GM11168 (cell line): ENCODE data around the gene BCS1L.

ENCODE experiments used
- in situ Hi-C: fragments of 300-500 bp; cut with MboI; formaldehyde crosslinking; loops from one replicate; pipeline ENCODE4 v1.12.0; 2022; ENCODE audit warnings: low sequenced_read_pairs; ENCODE audit not compliant: unreplicated experiment

The BCS1L gene

GRCh38 chr2:218659258-218659987, at the start of gene BCS1L, which contains the start of gene ZNF142:
BCS1L (plus strand) TSS chr2:218659683; CDS start chr2:218660988, 1,305 bp downstream.
ZNF142 (minus strand) TSS chr2:218659623; CDS start chr2:218656429, 3,194 bp downstream.
- in situ Hi-C loops: no loop called here

GRCh38 chr2:218615868-218616315, 43.6 kb upstream of the BCS1L start:
- in situ Hi-C loops: no loop called here

- in situ Hi-C loops: no loop called here
Measured at GRCh38 chr2:218618102-218618860, 41.2 kb upstream of the BCS1L start.

- in situ Hi-C loops: no loop called here
Measured at GRCh38 chr2:218621007-218621406, 38.5 kb upstream of the BCS1L start.

- in situ Hi-C loops: no loop called here
Measured at GRCh38 chr2:218622606-218623365, 36.7 kb upstream of the BCS1L start.

- in situ Hi-C loops: no loop called here
Measured at GRCh38 chr2:218623366-218623705, 36.1 kb upstream of the BCS1L start.

- in situ Hi-C loops: no loop called here
Measured at GRCh38 chr2:218626369-218626768, 33.1 kb upstream of the BCS1L start.

GRCh38 chr2:218627939-218628338, 31.5 kb upstream of the BCS1L start:
- in situ Hi-C loops: no loop called here

- in situ Hi-C loops: no loop called here
Measured at GRCh38 chr2:218631837-218632236, 27.6 kb upstream of the BCS1L start.

GRCh38 chr2:218635719-218636118, 23.8 kb upstream of the BCS1L start:
- in situ Hi-C loops: no loop called here

- in situ Hi-C loops: no loop called here
Measured at GRCh38 chr2:218638372-218638771, 21.1 kb upstream of the BCS1L start.

GRCh38 chr2:218642121-218642656, 17.3 kb upstream of the BCS1L start:
- in situ Hi-C loops: no loop called here

- in situ Hi-C loops: no loop called here
Measured at GRCh38 chr2:218642786-218643185, 16.7 kb upstream of the BCS1L start.

GRCh38 chr2:218643751-218644310, 15.7 kb upstream of the BCS1L start:
- in situ Hi-C loops: no loop called here

- in situ Hi-C loops: no loop called here
Measured at GRCh38 chr2:218644721-218645120, 14.8 kb upstream of the BCS1L start.

GRCh38 chr2:218645126-218645525, 14.4 kb upstream of the BCS1L start:
- in situ Hi-C loops: no loop called here

- in situ Hi-C loops: no loop called here
Measured at GRCh38 chr2:218648088-218648786, 11.2 kb upstream of the BCS1L start.

GRCh38 chr2:218648787-218649100, 10.7 kb upstream of the BCS1L start:
- in situ Hi-C loops: no loop called here

- in situ Hi-C loops: no loop called here
Measured at GRCh38 chr2:218655751-218656150, 3.7 kb upstream of the BCS1L start.
